ENCODE results near the gene INSC. TPM values are rescaled to one million over a fixed set of nuclear protein-coding genes. Genes with fewer than 3 reads are reported as not detected.

Gene INSC
- total and polyA plus RNA-seq, 4 donors: 3.0 to 13.9 (median 7.5) TPM

DNA sequence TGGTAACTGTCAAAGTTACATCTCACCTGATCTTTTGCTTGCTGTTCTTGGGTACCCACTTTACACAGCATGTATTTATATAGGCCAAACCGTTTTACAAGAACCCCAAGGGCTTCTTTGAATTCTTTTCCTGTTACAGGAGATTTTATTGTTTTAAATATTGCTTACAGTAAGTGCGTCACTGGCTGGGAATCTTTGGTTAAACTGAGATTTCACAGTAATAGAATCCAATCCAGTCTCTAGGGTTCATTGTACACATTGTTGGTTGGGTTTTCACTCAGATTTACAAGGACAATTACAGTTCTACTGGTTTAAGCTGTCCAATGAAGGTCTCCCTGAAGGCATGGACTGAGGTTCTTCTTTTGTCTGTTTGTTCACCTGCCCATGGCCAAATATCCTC is 171.7 kb downstream of the INSC start:
- peaks cover 8% of the 10 kb centered on the region for H3K4me1 ChIP-seq (ENCODE audit: control insufficient read depth, insufficient read depth, low read length)
- H3K4me3 ChIP-seq (ENCODE audit: low read depth, low read length): no peak overlapping the region
- H3K27ac ChIP-seq (ENCODE audit: low read depth, low read length): no peak overlapping the region
- WGBS (ENCODE audit: insufficient coverage): no CpG with 5 or more reads among the region's 2 CpGs
- no peaks in the 10 kb centered on the region for H3K9me3 ChIP-seq (ENCODE audit: control insufficient read depth, insufficient read depth, low read length)
- H3K36me3 ChIP-seq (ENCODE audit: control insufficient read depth, insufficient read depth, low read length): no peaks in the 10 kb centered on the region
- no peak for DNase-seq (ENCODE audit: low read depth in 4 of 6, low spot score in 6 of 6)
- H3K27me3 ChIP-seq (ENCODE audit: control insufficient read depth, insufficient read depth, low read length): no peaks in the 10 kb centered on the region

DNA sequence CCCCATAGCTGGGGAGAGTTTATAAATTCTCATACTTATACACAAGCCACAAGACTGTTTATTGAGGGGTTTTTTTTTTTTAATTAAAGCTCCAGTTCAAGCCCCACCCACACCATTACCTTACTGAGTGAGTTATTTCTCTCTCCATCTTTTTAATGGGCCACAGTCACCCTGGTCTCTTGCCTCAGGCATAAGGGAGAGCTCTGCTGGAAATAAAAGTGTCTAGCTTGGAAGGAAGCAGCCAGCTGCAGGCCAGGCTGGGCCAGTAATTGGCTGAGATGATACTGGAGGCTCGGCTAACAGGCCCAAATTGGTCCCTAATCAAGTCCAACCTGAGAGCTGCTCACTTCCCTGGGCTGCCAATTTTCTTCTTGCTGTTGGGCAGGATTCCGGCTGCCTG is 174.1 kb downstream of the INSC start:
- Histone ChIP-seq H3K9me3 (ENCODE audit: control insufficient read depth, insufficient read depth, low read length) (no peaks in the 10 kb centered on the region), H3K36me3 (ENCODE audit: control insufficient read depth, insufficient read depth, low read length) (no peaks in the 10 kb centered on the region), H3K27ac (ENCODE audit: low read depth, low read length) (no peak overlapping the region), H3K4me1 (ENCODE audit: control insufficient read depth, insufficient read depth, low read length) (peaks cover 8% of the 10 kb centered on the region), H3K4me3 (ENCODE audit: low read depth, low read length) (no peak overlapping the region), H3K27me3 (ENCODE audit: control insufficient read depth, insufficient read depth, low read length) (no peaks in the 10 kb centered on the region)
- peak in 1 of 6 donors; percentile 61 for DNase-seq (ENCODE audit: low read depth in 4 of 6, low spot score in 6 of 6)
- 54% methylated on average over 2 of the region's 2 CpGs for WGBS (ENCODE audit: insufficient coverage)

DNA sequence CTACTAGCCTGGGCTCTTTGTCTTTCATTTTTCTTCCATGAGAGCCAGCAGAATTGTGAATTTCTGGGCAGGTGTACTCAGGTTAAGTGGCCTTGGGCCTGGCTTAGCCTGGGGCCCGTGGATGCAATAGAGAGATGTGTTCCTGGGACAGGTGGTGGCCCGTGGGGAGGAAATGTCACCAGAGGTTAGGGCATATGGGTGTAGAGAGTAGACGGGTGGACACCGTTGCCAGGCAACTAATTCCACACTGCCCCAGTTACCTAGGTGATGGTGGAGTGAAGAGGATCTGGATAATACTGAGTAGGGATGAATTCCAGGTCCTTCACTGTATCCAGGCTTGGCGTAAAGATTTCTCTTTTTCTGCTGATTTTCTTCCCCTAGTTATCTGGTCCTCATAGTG is 175.0 kb downstream of the INSC start:
- WGBS (ENCODE audit: insufficient coverage): 88% methylated on average over 1 of the region's 5 CpGs

DNA sequence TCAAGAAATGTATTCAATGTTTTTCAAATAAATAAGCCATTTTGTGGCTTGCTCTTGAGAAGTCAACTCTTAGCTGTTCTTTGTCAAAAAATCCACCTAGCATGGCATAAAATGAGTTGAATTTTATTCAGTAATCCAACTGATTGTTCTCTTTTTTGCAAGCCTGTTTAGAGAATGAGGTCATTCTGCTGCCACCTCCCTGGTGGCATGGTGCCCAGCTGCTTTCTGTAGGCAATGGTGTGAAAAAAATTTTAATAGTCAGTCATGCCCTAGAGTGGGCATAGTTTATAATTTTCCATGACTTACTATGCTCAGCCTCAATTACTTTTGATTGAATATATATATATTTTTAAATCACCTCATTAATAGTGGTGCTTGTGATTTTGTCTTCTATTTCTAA is 177.2 kb downstream of the INSC start:
- H3K4me3 ChIP-seq (ENCODE audit: low read depth, low read length): no peak overlapping the region
- no peaks in the 10 kb centered on the region for H3K27me3 ChIP-seq (ENCODE audit: control insufficient read depth, insufficient read depth, low read length)
- DNase-seq (ENCODE audit: low read depth in 4 of 6, low spot score in 6 of 6): peak in 2 of 6 donors; percentile 48 to 63
- H3K36me3 ChIP-seq (ENCODE audit: control insufficient read depth, insufficient read depth, low read length): no peaks in the 10 kb centered on the region
- peaks cover 8% of the 10 kb centered on the region for H3K4me1 ChIP-seq (ENCODE audit: control insufficient read depth, insufficient read depth, low read length)
- H3K27ac ChIP-seq (ENCODE audit: low read depth, low read length): no peak overlapping the region
- no peaks in the 10 kb centered on the region for H3K9me3 ChIP-seq (ENCODE audit: control insufficient read depth, insufficient read depth, low read length)

More for the DNA sequence above, 175.0 kb downstream of the INSC start:
- Histone ChIP-seq H3K27ac (ENCODE audit: low read depth, low read length) (no peak overlapping the region), H3K36me3 (ENCODE audit: control insufficient read depth, insufficient read depth, low read length) (no peaks in the 10 kb centered on the region), H3K27me3 (ENCODE audit: control insufficient read depth, insufficient read depth, low read length) (no peaks in the 10 kb centered on the region), H3K9me3 (ENCODE audit: control insufficient read depth, insufficient read depth, low read length) (no peaks in the 10 kb centered on the region), H3K4me1 (ENCODE audit: control insufficient read depth, insufficient read depth, low read length) (peaks cover 8% of the 10 kb centered on the region), H3K4me3 (ENCODE audit: low read depth, low read length) (no peak overlapping the region)
- peak in 2 of 6 donors; percentile 41 to 42 for DNase-seq (ENCODE audit: low read depth in 4 of 6, low spot score in 6 of 6)

DNA sequence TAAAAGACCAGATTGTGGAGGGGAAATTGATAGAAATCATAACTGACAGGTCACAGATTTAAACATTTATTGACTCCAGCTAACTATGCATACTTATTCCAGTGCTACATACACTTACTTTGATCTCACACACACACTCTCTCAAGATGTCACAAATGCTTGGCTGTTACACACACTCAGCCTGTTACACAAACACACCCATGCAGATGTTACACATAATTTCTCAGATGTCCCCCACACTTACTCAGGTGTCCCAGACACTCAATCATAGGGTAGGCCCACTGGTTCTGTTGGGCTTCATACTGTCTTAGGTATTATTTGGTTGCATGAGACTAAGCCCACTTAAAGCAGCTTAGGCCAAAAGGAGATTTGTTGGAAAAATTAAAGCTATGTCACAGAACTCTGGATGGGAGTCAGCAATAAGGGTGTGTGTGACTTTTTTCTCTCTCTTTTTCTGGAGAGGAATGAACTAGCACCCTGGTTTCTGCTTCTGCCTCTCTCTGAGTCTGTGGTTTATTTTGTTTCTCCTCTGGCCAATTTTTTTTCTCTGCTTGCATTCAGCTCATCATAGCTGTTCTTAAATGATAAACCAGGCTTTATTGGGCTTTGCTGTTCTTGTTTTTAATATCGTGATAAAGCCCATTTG is 179.4 kb downstream of the INSC start:
- H3K9me3 ChIP-seq (ENCODE audit: control insufficient read depth, insufficient read depth, low read length): no peaks in the 10 kb centered on the region
- no peak for DNase-seq (ENCODE audit: low read depth in 4 of 6, low spot score in 6 of 6)
- no peaks in the 10 kb centered on the region for H3K27me3 ChIP-seq (ENCODE audit: control insufficient read depth, insufficient read depth, low read length)
- WGBS (ENCODE audit: insufficient coverage): no CpG with 5 or more reads among the region's 1 CpG
- H3K4me3 ChIP-seq (ENCODE audit: low read depth, low read length): no peak overlapping the region
- no peaks in the 10 kb centered on the region for H3K36me3 ChIP-seq (ENCODE audit: control insufficient read depth, insufficient read depth, low read length)
- no peak overlapping the region for H3K27ac ChIP-seq (ENCODE audit: low read depth, low read length)
- H3K4me1 ChIP-seq (ENCODE audit: control insufficient read depth, insufficient read depth, low read length): peaks cover 5% of the 10 kb centered on the region

DNA sequence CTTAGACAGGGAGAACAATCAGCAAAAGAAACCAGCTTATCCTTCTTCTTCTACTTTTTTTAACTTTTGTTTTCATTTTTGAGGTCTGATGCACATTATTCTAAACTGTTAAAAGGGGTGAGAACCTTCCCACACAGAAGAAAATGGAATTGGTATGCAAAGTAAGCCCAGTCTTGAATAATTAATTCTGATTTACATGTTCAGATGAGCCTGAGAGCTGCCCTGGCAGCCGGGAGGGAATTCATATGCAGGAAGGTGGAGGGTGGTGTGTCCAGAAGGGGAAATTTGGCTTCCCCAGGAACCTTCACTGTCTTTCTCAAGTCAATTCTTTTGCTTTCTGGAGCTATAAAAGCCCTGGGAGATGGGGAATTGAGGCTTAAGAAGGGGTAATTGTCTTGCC is 181.0 kb downstream of the INSC start:
- Histone ChIP-seq H3K9me3 (ENCODE audit: control insufficient read depth, insufficient read depth, low read length) (no peaks in the 10 kb centered on the region), H3K4me3 (ENCODE audit: low read depth, low read length) (no peak overlapping the region), H3K27me3 (ENCODE audit: control insufficient read depth, insufficient read depth, low read length) (no peaks in the 10 kb centered on the region), H3K4me1 (ENCODE audit: control insufficient read depth, insufficient read depth, low read length) (no peaks in the 10 kb centered on the region), H3K27ac (ENCODE audit: low read depth, low read length) (no peak overlapping the region), H3K36me3 (ENCODE audit: control insufficient read depth, insufficient read depth, low read length) (no peaks in the 10 kb centered on the region)
- 0% methylated on average over 1 of the region's 1 CpG for WGBS (ENCODE audit: insufficient coverage)
- DNase-seq (ENCODE audit: low read depth in 4 of 6, low spot score in 6 of 6): peak in 2 of 6 donors; percentile 26 to 36

Other genes starting within 250 kb of the INSC start
- gene CYP2R1, start 222.7 kb upstream of the INSC start, total RNA-seq: 10 to 100 TPM; 20.5 to 23.4 TPM
- 10 to 100 TPM; 17.6 to 19.3 TPM for gene CYP2R1, start 222.7 kb upstream of the INSC start, polyA plus RNA-seq (ENCODE audit: insufficient read length in 2 of 2)
- 10 to 100 TPM in 1 of 2 donors, 1 to 10 TPM in 1; 2.5 to 17.6 TPM for gene CALCA, start 142.6 kb upstream of the INSC start, total RNA-seq
- 10 to 100 TPM; 12.9 to 19.3 TPM for gene CALCA, start 142.6 kb upstream of the INSC start, polyA plus RNA-seq (ENCODE audit: insufficient read length in 2 of 2)
- gene CALCB, start 41.3 kb upstream of the INSC start, total RNA-seq: 10 to 100 TPM in 1 of 2 donors, 1 to 10 TPM in 1; 5.6 to 26.9 TPM
- 10 to 100 TPM; 57.4 to 59.1 TPM for gene CALCB, start 41.3 kb upstream of the INSC start, polyA plus RNA-seq (ENCODE audit: insufficient read length in 2 of 2)